Esophagus muscularis mucosa (tissue), 4 donors: Measurements from ENCODE around the gene HGD. TPM values are rescaled to one million over a fixed set of nuclear protein-coding genes. Genes with fewer than 3 reads are reported as not detected.

Source experiments
- DNase-seq: peaks from one replicate; pipeline ENCODE4 v3.0.0-alpha.2; 2017; ENCODE audit errors: extremely low spot score
- H3K27ac ChIP-seq, 4 donors: fragments of 200-600 bp; sonication (generic); replicated peaks in 1 of 4; 1 replicate in 3 of 4; 2 replicates in 1 of 4; pipeline ENCODE4 v1.5.1; 2016 to 2019; ENCODE audit warnings: mild to moderate bottlenecking in 1 of 4
- H3K27me3 ChIP-seq, 4 donors: fragments of 200-600 bp; sonication (generic); one replicate each; pipeline versions ENCODE4 v1.5.1 to v1.6.0; 2016 to 2019
- H3K36me3 ChIP-seq, 4 donors: fragments of 200-600 bp; sonication (generic); one replicate each; pipeline ENCODE4 v1.5.1; 2016 to 2019
- H3K4me1 ChIP-seq, 4 donors: fragments of 200-600 bp; sonication (generic); one replicate each; pipeline ENCODE4 v1.5.1; 2016 to 2019
- H3K4me3 ChIP-seq, 4 donors: fragments of 200-600 bp; sonication (generic); 1 replicate in 2 of 4; 2 replicates in 2 of 4; pipeline ENCODE4 v1.5.1; 2016 to 2019; ENCODE audit warnings: mild to moderate bottlenecking in 4 of 4, moderate library complexity in 1 of 4
- H3K9me3 ChIP-seq, 4 donors: fragments of 200-600 bp; sonication (generic); 1 replicate in 3 of 4; 2 replicates in 1 of 4; pipeline ENCODE4 v1.5.1; 2016 to 2019
- CTCF ChIP-seq, 3 experiments: fragments of 200-600 bp in 2 of 3; fragments of 450-650 bp in 1 of 3; sonication (generic) in 2 of 3; IDR thresholded peaks; one replicate each; pipeline ENCODE4 v1.5.1; 2017 to 2019; ENCODE audit warnings: antibody characterized with exemption in 3 of 3, mild to moderate bottlenecking in 2 of 3, moderate library complexity in 1 of 3
- EP300 ChIP-seq: sonication (generic); formaldehyde crosslinking; IDR thresholded peaks from one replicate; pipeline ENCODE4 v1.6.1; 2017; ENCODE audit warnings: antibody characterized with exemption
- POLR2A ChIP-seq: fragments of 450-650 bp; IDR thresholded peaks from one replicate; pipeline ENCODE4 v1.6.1; 2017; ENCODE audit warnings: antibody characterized with exemption, moderate library complexity, mild to moderate bottlenecking, low read depth
- POLR2AphosphoS5 ChIP-seq, 2 donors: sonication (generic); formaldehyde crosslinking; IDR thresholded peaks; one replicate each; pipeline ENCODE4 v1.6.1; 2017; ENCODE audit warnings: antibody characterized with exemption in 2 of 2
- WGBS: methylation state at CpG from one replicate; pipeline ENCODE4 v1.1.5; 2018; 5-methylcytosine and 5-hydroxymethylcytosine counted together
- intact Hi-C: fragments of 100-400 bp; cut with DNase I; formaldehyde crosslinking; loops from one replicate; pipeline ENCODE4 v1.15.1; 2023
- total RNA-seq, 4 donors: library from RNA; depleted of rRNA; stranded (reverse); fragments of >200 nt; gene quantifications; one replicate each; pipeline versions ENCODE4 v1.1.0 to v1.2.1, GENCODE V29; 2016

The HGD gene
- total RNA-seq, 4 donors from 2014 or later, result 0.69 TPM; not detected in 3

GRCh38 chr3:120713262-120713661 lies 31.2 kb upstream of the HGD start:
- H3K4me3 ChIP-seq, result no peak overlapping the region
- H3K9me3 ChIP-seq, result no peaks in the 10 kb centered on the region
- H3K4me1 ChIP-seq, result no peaks in the 10 kb centered on the region
- intact Hi-C loops, result no loop called here
- no peak for TF ChIP-seq EP300
- no peak for TF ChIP-seq CTCF (IDR thresholded peaks at IDR 0.05)
- no peak for TF ChIP-seq POLR2A
- TF ChIP-seq POLR2AphosphoS5 (IDR thresholded peaks at IDR 0.05), result no peak
- DNase-seq, result no peak
- no peak overlapping the region for H3K27ac ChIP-seq
- peaks cover 0 to 13% (median 3%) of the 10 kb centered on the region in 4 donors for H3K36me3 ChIP-seq
- H3K27me3 ChIP-seq, result no peaks in the 10 kb centered on the region

GRCh38 chr3:120710369-120710768 lies 28.3 kb upstream of the HGD start:
- intact Hi-C loops, result no loop called here
- no peak overlapping the region for H3K4me3 ChIP-seq
- peaks cover 0 to 15% (median 6%) of the 10 kb centered on the region in 4 donors for H3K36me3 ChIP-seq
- no peak for DNase-seq
- no peak overlapping the region for H3K27ac ChIP-seq
- no peaks in the 10 kb centered on the region for H3K27me3 ChIP-seq
- TF ChIP-seq CTCF (IDR thresholded peaks at IDR 0.05), result no peak
- TF ChIP-seq POLR2A, result no peak
- TF ChIP-seq POLR2AphosphoS5 (IDR thresholded peaks at IDR 0.05), result no peak
- no peak for TF ChIP-seq EP300
- 97% methylated on average over 1 of the region's 1 CpG for WGBS
- H3K9me3 ChIP-seq, result no peaks in the 10 kb centered on the region
- no peaks in the 10 kb centered on the region for H3K4me1 ChIP-seq

GRCh38 chr3:120708408-120708807 lies 26.4 kb upstream of the HGD start:
- TF ChIP-seq POLR2AphosphoS5 (IDR thresholded peaks at IDR 0.05) (no peak), CTCF (IDR thresholded peaks at IDR 0.05) (no peak), EP300 (no peak), POLR2A (no peak)
- intact Hi-C loops, result no loop called here
- no peak for DNase-seq
- H3K36me3 ChIP-seq, result peaks cover 0 to 31% (median 9%) of the 10 kb centered on the region in 4 donors
- no peaks in the 10 kb centered on the region for H3K4me1 ChIP-seq
- peaks cover 0 to 4% (median 0%) of the 10 kb centered on the region in 4 donors for H3K9me3 ChIP-seq
- no peak overlapping the region for H3K27ac ChIP-seq
- H3K27me3 ChIP-seq, result no peaks in the 10 kb centered on the region
- no peak overlapping the region for H3K4me3 ChIP-seq

GRCh38 chr3:120706950-120707349 lies 24.9 kb upstream of the HGD start:
- no peak for TF ChIP-seq EP300
- no peak for TF ChIP-seq POLR2AphosphoS5 (IDR thresholded peaks at IDR 0.05)
- TF ChIP-seq CTCF (IDR thresholded peaks at IDR 0.05), result no peak
- no peak for TF ChIP-seq POLR2A
- peaks cover 0 to 40% (median 9%) of the 10 kb centered on the region in 4 donors for H3K36me3 ChIP-seq
- H3K9me3 ChIP-seq, result peaks cover 0 to 4% (median 0%) of the 10 kb centered on the region in 4 donors
- no peaks in the 10 kb centered on the region for H3K27me3 ChIP-seq
- intact Hi-C loops, result no loop called here
- no peak overlapping the region for H3K27ac ChIP-seq
- DNase-seq, result no peak
- no peak overlapping the region for H3K4me3 ChIP-seq
- H3K4me1 ChIP-seq, result no peaks in the 10 kb centered on the region

- Histone ChIP-seq H3K4me3 (no peak overlapping the region), H3K36me3 (peaks cover 0 to 42% (median 9%) of the 10 kb centered on the region in 4 donors), H3K27ac (no peak overlapping the region), H3K27me3 (no peaks in the 10 kb centered on the region), H3K9me3 (peaks cover 0 to 4% (median 0%) of the 10 kb centered on the region in 4 donors), H3K4me1 (no peaks in the 10 kb centered on the region)
- intact Hi-C loops, result no loop called here
- TF ChIP-seq CTCF (IDR thresholded peaks at IDR 0.05) (no peak), EP300 (no peak), POLR2AphosphoS5 (IDR thresholded peaks at IDR 0.05) (no peak), POLR2A (no peak)
- WGBS, result 95% methylated on average over 5 of the region's 5 CpGs
- no peak for DNase-seq
Observed at GRCh38 chr3:120705884-120706582, 24.0 kb upstream of the HGD start.
